Fibroblast of villous mesenchyme (primary cell): ENCODE results near the gene INF2. TPM values are rescaled to one million over a fixed set of nuclear protein-coding genes. Genes with fewer than 3 reads are reported as not detected.
A peak's percentile ranks its signal among the peaks of the same experiment; 100 is the strongest.

ENCODE experiments used
- DNase-seq: peaks from one replicate; pipeline ENCODE4 v3.0.0-alpha.2; 2010; ENCODE audit warnings: low read depth
- H3K4me3 ChIP-seq: 2 replicates; pipeline ENCODE4 v1.5.1; 2011; ENCODE audit warnings: low read depth, mild to moderate bottlenecking, low read length
- total RNA-seq: library from RNA; depleted of rRNA; stranded (reverse); fragments of >200 nt; gene quantifications from 2 replicates; pipeline ENCODE4 v1.2.3, GENCODE V29; 2012
- TF ChIP-seq, protein P1 (sequence below): IDR thresholded peaks from 2 replicates; pipeline ENCODE4 v1.5.1; 2012; ENCODE audit warnings: low read depth, mild to moderate bottlenecking, low read length; ENCODE audit not compliant: insufficient read depth

INF2 gene
- total RNA-seq, 1 donor: 68.7 TPM

DNA sequence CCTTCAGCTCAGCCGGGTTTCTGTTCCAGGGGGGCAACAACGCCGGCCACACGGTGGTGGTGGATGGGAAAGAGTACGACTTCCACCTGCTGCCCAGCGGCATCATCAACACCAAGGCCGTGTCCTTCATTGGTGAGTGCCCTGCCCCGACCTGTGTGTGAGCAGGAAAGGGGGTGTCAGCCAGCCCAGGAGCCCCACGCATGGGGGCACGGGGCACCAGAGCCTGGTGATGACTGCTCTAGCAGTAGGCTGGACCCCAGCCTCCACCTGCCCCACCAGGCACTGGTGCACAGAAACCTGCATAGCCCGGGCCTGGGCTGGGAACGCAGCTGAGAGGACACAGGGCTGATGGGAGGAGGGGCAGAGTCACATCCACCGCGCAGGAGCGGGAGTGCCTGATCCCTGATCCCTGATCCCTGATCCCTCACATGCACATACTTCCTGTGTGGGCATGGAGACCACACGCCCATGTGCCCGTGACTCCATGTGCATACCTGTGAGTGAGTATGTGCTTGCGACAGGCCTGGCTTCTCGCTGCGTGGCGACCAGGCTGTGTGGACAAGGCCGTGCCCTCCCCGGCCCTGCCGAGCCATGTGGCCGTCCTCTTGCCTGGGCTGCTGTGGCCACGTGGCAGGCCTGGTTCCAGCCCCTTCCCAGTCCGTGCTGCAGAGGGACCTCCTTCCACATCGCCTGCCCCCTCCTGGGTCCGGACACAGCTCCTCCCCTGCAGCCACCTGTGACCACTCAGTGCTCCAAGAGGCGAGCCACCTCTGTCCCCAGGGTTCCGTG lies 45.8 kb downstream of the INF2 start:
- TF ChIP-seq, protein P1, sequence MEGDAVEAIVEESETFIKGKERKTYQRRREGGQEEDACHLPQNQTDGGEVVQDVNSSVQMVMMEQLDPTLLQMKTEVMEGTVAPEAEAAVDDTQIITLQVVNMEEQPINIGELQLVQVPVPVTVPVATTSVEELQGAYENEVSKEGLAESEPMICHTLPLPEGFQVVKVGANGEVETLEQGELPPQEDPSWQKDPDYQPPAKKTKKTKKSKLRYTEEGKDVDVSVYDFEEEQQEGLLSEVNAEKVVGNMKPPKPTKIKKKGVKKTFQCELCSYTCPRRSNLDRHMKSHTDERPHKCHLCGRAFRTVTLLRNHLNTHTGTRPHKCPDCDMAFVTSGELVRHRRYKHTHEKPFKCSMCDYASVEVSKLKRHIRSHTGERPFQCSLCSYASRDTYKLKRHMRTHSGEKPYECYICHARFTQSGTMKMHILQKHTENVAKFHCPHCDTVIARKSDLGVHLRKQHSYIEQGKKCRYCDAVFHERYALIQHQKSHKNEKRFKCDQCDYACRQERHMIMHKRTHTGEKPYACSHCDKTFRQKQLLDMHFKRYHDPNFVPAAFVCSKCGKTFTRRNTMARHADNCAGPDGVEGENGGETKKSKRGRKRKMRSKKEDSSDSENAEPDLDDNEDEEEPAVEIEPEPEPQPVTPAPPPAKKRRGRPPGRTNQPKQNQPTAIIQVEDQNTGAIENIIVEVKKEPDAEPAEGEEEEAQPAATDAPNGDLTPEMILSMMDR: no peak
- DNase-seq: no peak
- H3K4me3 ChIP-seq: no peak overlapping the region

DNA sequence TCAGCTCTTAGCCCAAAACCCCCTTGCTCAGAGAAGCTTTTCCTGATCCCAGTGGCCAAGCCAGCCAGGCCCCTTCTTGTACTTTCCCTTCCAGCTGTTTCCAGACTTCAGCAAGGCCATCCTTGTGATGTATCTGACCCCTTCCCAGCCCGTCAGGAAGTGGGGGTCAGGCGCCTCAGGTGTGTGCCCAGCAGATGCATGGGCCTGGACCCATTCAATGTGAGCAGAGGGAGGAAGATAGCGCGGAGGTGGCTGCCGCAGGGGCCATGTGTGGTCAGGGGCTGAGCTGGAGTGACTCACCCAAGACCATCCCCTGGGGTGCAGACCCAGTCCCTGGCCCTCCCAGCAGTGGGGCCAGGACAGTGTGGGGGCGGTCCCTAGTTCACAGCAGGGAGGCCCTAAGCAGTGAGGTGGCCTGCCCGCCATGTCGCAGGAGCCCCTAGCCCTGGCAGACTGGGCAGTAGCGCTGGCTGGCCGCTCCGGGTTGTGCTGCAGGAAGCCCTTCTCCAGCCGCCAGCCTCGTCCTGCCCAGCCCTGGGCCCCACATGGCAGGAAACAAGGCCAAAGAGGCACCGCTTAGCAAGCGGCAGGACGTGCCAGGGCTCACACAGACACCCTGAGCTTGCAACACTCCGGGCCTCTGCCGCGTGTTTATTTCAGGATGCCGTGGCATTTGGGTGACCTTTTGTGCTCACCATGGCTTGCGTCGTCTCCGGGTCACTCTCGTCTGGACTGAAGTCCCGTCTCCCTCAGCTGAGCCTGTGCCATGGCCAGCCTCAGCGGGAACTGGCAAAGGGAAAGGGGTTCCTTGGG lies 46.6 kb downstream of the INF2 start:
- TF ChIP-seq, protein P1: no peak
- peak; percentile 89 for DNase-seq
- H3K4me3 ChIP-seq: no peak overlapping the region

DNA sequence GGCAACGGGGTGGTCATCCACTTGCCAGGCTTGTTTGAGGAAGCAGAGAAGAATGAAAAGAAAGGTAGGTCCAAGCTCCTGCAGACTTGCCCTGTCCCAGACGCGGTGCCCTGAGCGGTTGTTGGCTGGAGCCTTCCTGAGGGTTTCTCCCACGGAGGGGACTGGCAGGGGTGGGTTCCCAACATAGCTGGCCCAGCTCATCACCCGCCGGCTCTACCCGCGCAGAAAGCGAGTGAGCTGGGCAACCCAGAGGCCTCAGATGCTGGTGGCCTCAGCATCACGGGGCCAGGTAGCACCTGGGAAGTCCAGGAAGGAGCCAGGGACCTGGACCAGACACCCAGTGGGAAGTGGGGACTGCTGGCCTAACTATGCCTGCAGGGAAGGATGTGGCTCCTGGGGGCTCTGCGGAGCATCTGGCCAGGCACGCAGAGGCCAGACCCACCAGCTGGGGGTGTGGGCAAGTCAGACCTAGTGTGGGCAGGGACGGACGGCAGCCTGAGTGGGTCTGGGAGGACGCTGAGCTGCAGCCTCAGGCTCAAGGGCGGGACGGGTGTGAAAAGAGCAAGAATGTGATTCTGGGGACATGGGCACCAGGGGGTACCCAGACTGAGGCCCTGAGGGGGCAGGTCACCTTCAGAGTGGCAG lies 49.1 kb downstream of the INF2 start:
- no peak overlapping the region for H3K4me3 ChIP-seq
- DNase-seq: no peak
- TF ChIP-seq, protein P1: no peak

DNA sequence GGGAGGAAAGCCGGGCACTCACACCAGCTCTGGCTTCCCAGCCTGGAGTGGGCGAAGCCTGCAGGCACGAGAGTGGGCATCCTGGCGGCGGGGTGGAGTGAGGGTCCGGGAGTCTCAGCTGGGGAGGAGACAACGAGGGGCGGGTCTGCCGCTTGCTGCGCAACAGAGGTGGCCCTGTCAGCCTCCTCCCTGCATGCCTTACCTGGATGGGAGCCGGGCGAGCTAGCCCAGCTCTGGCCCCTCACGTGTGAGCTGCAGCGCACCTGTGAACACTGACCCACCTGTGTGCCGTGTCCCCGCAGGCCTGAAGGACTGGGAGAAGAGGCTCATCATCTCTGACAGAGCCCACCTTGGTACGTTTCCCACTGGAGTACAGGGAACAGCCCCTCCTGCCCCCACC lies 49.6 kb downstream of the INF2 start:
- DNase-seq: no peak
- H3K4me3 ChIP-seq: no peak overlapping the region
- TF ChIP-seq, protein P1: no peak

DNA sequence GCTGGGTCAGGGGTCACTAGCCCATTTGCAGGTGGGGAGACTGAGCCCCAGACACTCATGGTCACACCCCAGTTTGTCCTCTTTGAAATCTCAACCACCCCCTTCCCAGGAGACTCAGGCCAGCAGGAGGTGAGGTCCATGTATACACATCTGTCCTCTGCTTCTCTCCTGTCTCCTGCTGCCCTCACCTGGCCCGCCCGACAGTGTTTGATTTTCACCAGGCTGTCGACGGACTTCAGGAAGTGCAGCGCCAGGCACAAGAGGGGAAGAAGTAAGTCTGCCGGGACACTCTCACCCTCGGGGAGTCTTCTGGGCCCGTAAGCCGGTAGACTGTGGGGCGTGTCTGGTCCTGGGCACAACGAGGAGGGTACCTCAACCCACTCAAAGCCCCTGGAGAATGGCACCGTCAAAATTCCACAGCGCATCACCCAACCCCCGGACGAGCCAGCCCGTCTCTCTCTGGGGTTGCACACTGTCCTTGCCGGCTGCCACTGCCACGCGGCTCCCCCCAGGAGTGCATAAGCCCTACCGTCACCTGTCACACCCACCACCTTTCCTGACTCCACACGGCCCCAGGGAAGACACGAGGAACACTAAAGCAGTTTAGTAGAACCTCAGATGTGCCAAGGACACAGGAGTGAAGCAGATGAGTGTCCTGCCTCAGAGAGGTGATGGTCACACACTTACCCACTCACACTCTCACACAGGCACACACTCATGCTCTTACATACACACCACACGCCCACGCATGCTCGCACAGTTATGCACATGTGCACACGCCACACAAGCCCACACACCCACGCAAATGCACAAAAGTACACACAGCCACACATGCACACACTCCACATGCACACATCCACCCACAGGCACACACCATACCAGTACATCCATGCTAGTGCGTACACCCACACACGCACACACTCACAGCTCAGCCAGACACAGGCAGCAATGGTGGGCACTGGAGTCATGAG lies 50.4 kb downstream of the INF2 start:
- no peak overlapping the region for H3K4me3 ChIP-seq
- no peak for DNase-seq
- TF ChIP-seq, protein P1: no peak
